ENCODE results near the gene AGAP3.
A peak's percentile ranks its signal among the peaks of the same experiment; 100 is the strongest.

AGAP3 gene

GRCh38 chr7:151110236-151110940, 24.1 kb downstream of the AGAP3 start:
- no peak for DNase-seq (ENCODE audit: low read depth)

- DNase-seq (ENCODE audit: low read depth) = peak; percentile 63
Measured at GRCh38 chr7:151110941-151111645, 24.8 kb downstream of the AGAP3 start.

DNA sequence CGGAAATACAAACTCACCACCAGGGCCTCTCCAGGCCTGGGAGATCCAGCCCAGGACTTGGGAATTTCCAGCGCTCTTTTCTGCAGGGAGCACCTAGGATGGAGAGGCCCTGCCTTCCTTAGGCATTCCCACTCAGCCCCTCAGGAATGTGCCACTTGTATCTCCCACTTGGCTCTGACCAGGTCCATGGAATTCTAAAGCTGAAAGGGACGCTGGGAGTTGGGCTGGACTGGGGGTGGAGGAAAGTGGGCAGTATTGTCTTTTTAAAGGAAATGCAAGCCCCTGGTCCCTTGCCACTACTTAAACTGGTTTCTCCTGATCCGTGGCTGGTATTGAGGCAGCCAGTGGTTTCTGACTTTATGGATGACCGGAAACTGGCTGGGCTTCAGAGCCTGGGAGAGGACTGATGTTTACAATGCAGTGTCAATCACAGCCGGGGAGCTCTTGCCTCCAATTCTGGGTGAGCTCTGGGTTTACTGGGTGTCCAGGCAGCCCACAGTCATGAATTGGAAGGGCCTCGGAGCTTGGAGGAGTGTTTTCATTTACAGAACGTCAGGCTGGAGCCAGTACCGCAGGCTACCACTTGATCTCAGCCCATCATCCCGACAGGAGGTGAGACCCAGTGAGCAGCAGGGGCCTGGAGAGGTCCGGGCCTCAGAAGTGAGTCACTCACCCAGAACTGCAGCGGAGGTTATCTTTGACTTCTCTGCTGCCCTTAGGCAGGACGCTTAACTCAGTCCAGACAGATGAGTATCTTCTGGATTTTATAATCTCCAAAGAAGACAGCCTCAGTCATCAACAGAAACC, 27.3 kb downstream of the AGAP3 start:
- no peak for DNase-seq (ENCODE audit: low read depth)

- no peak for DNase-seq (ENCODE audit: low read depth)
Measured at GRCh38 chr7:151114151-151115090, 28.1 kb downstream of the AGAP3 start.

- peak; percentile 22 for DNase-seq (ENCODE audit: low read depth)
Measured at GRCh38 chr7:151115121-151115835, 29.0 kb downstream of the AGAP3 start.

- DNase-seq (ENCODE audit: low read depth) = no peak
Measured at GRCh38 chr7:151115836-151116418, 29.7 kb downstream of the AGAP3 start.

GRCh38 chr7:151116603-151117440, 30.5 kb downstream of the AGAP3 start:
- DNase-seq (ENCODE audit: low read depth) = no peak

DNA sequence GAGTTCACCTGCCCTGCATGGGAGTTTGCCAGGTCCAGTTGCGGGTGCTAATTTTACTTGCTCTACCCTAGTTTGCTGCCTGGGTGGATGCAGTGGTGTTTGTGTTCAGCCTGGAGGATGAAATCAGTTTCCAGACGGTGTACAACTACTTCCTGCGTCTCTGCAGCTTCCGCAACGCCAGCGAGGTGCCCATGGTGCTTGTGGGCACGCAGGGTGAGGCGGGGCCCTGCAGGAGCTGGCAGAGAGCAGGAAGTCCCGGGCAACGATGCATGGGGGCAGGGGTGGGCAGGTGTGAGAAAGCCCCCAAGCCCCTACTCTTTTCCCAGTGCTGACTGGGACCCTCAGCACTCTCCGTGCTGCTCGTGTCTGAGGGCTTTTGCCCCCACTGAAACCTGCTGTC, 31.3 kb downstream of the AGAP3 start:
- peak; percentile 22 for DNase-seq (ENCODE audit: low read depth)

DNA sequence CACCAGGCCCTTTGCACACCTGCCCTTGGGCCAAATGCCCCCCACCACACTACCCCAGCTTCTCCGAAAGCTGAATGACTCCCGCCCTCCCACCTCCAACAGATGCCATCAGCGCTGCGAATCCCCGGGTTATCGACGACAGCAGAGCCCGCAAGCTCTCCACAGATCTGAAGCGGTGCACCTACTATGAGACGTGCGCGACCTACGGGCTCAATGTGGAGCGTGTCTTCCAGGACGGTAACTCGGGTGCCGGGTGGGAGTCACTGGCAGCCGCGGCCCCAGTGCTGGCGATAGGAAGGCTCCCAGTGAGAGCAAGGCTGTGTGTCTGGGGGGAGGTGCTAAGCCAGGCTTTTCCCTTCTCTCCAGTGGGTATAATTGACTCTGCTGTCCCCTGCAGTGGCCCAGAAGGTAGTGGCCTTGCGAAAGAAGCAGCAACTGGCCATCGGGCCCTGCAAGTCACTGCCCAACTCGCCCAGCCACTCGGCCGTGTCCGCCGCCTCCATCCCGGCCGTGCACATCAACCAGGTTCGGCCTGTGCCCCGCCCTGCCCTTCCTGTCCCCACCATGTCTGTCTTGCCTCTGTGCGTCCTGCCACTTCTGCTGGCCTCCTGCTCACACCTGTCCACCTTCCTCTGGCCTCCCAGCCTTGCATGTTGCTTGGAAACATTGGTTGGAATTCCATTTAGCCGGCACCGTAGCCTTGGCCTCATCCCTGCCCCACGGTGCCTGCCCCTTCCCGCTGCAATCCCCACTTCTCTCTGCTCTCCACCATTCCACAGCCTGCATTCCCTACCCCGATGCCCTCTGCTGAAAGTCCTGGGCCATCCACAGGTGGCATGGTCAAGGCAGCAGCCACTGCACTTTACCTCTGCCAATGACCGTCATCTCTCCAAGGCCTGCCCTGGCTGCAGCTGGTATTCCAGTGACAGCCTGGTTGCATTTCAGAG, 32.1 kb downstream of the AGAP3 start:
- DNase-seq (ENCODE audit: low read depth) = no peak

DNA sequence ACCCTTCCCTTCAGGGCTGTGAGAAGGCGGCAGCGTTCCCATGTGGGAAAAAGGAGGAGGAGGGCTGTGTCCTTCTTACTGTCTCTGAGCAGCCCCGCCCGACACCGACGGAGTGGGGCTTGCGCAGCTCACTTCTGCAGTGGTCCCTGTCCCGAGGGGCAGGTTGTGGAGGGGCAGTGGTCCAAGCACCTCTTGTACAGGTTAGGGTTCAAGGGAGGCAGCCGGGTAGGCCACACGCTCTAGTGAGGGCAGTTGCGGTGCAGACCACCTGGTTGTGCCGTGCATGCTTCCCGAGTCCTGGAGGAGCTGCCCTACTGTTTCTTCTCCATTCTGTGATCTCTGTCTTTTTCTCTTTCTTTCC, 32.8 kb downstream of the AGAP3 start:
- no peak for DNase-seq (ENCODE audit: low read depth)

GRCh38 chr7:151119902-151120301, 33.6 kb downstream of the AGAP3 start:
- no peak for DNase-seq (ENCODE audit: low read depth)

GRCh38 chr7:151120896-151121295, 34.6 kb downstream of the AGAP3 start:
- no peak for DNase-seq (ENCODE audit: low read depth)

GRCh38 chr7:151121380-151122170, 35.3 kb downstream of the AGAP3 start:
- DNase-seq (ENCODE audit: low read depth) = no peak

GRCh38 chr7:151122276-151122675, 36.0 kb downstream of the AGAP3 start:
- DNase-seq (ENCODE audit: low read depth) = no peak

- DNase-seq (ENCODE audit: low read depth) = no peak
Measured at GRCh38 chr7:151122796-151123157, 36.5 kb downstream of the AGAP3 start.

- DNase-seq (ENCODE audit: low read depth) = no peak
Measured at GRCh38 chr7:151123158-151123821, 37.0 kb downstream of the AGAP3 start.

DNA sequence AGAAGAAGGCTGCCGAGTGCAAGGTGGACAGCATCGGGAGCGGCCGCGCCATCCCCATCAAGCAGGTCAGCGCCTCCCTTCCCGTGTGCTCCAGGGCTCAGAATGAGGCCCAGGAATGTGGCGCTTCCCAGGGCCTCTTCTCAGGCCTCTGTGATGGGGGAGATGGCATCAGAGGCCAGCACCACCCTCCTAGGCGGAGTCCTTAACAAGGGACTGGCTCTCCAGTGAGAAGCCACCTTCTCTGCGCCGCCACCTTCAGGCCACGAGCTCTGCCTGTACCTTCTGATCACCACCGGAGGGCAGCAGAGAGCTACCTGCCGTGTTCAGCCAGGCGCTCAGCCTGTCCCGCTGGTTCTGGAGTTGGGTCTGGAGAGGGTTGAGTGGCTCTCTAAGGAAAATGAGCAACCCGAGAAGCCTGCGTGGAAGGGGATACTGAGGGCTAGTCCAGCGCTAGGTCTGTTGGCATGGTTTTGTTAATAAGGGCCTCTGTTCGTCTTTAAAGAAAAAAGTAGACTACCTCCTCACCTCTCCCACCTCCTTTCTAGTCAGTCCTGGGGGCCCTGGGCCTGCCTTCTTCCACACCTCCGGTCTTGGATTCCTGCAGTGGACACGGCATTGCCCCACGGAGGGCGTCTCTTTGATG, 37.7 kb downstream of the AGAP3 start:
- peak; percentile 70 for DNase-seq (ENCODE audit: low read depth)
